ENCODE results near the gene XYLT2. TPM values are rescaled to one million over a fixed set of nuclear protein-coding genes. Genes with fewer than 3 reads are reported as not detected.
"Not testable (repeated sequence)": the region's sequence is repeated elsewhere in the genome, so short reads cannot be mapped to it uniquely, and the experiment has no call there.

The XYLT2 gene
- total RNA-seq, 1 donor from 2014 or later: 11.0 TPM

GRCh38 chr17:50314456-50315011 is 31.4 kb upstream of the XYLT2 start:
- no peaks in the 10 kb centered on the region for H3K36me3 Mint-ChIP-seq (ENCODE audit: unreplicated experiment)

GRCh38 chr17:50316016-50316587 is 29.8 kb upstream of the XYLT2 start:
- TF ChIP-seq CTCF (IDR thresholded peaks at IDR 0.05; ENCODE audit: partially characterized antibody, unreplicated experiment): no peak
- Mint-ChIP-seq H3K4me1 (ENCODE audit: low read depth, unreplicated experiment) (peaks cover 4% of the 10 kb centered on the region), H3K36me3 (ENCODE audit: unreplicated experiment) (no peaks in the 10 kb centered on the region), H3K27me3 (ENCODE audit: unreplicated experiment) (peaks cover 4% of the 10 kb centered on the region), H3K9me3 (ENCODE audit: unreplicated experiment) (peaks cover 3% of the 10 kb centered on the region), H3K27ac (ENCODE audit: unreplicated experiment) (no peak overlapping the region), H3K4me3 (ENCODE audit: unreplicated experiment) (no peak overlapping the region)
- DNase-seq: no peak

More at GRCh38 chr17:50314456-50315011, 31.4 kb upstream of the XYLT2 start:
- H3K27me3 Mint-ChIP-seq (ENCODE audit: unreplicated experiment): peaks cover 4% of the 10 kb centered on the region
- TF ChIP-seq CTCF (IDR thresholded peaks at IDR 0.05; ENCODE audit: partially characterized antibody, unreplicated experiment): no peak
- H3K4me3 Mint-ChIP-seq (ENCODE audit: unreplicated experiment): no peak overlapping the region
- H3K9me3 Mint-ChIP-seq (ENCODE audit: unreplicated experiment): peaks cover 3% of the 10 kb centered on the region
- no peak overlapping the region for H3K27ac Mint-ChIP-seq (ENCODE audit: unreplicated experiment)
- H3K4me1 Mint-ChIP-seq (ENCODE audit: low read depth, unreplicated experiment): peaks cover 4% of the 10 kb centered on the region
- no peak for DNase-seq

- not testable (repeated sequence) for H3K4me1 Mint-ChIP-seq (ENCODE audit: low read depth, unreplicated experiment); H3K27me3 Mint-ChIP-seq (ENCODE audit: unreplicated experiment); H3K4me3 Mint-ChIP-seq (ENCODE audit: unreplicated experiment); H3K9me3 Mint-ChIP-seq (ENCODE audit: unreplicated experiment); H3K36me3 Mint-ChIP-seq (ENCODE audit: unreplicated experiment); H3K27ac Mint-ChIP-seq (ENCODE audit: unreplicated experiment); DNase-seq
These were observed 29.3 kb upstream of the XYLT2 start for GRCh38 chr17:50316660-50317059.

- H3K36me3 Mint-ChIP-seq (ENCODE audit: unreplicated experiment): no peaks in the 10 kb centered on the region
- no peak overlapping the region for H3K27ac Mint-ChIP-seq (ENCODE audit: unreplicated experiment)
- no peaks in the 10 kb centered on the region for H3K27me3 Mint-ChIP-seq (ENCODE audit: unreplicated experiment)
- H3K9me3 Mint-ChIP-seq (ENCODE audit: unreplicated experiment): peaks cover 3% of the 10 kb centered on the region
- peaks cover 4% of the 10 kb centered on the region for H3K4me1 Mint-ChIP-seq (ENCODE audit: low read depth, unreplicated experiment)
- no peak for TF ChIP-seq CTCF (IDR thresholded peaks at IDR 0.05; ENCODE audit: partially characterized antibody, unreplicated experiment)
- no peak for DNase-seq
- H3K4me3 Mint-ChIP-seq (ENCODE audit: unreplicated experiment): no peak overlapping the region
These were observed 28.8 kb upstream of the XYLT2 start for GRCh38 chr17:50317121-50317520.

- no peak for TF ChIP-seq CTCF (IDR thresholded peaks at IDR 0.05; ENCODE audit: partially characterized antibody, unreplicated experiment)
- Mint-ChIP-seq H3K36me3 (ENCODE audit: unreplicated experiment) (no peaks in the 10 kb centered on the region), H3K27me3 (ENCODE audit: unreplicated experiment) (no peaks in the 10 kb centered on the region), H3K4me1 (ENCODE audit: low read depth, unreplicated experiment) (peaks cover 4% of the 10 kb centered on the region), H3K9me3 (ENCODE audit: unreplicated experiment) (peaks cover 3% of the 10 kb centered on the region), H3K27ac (ENCODE audit: unreplicated experiment) (no peak overlapping the region), H3K4me3 (ENCODE audit: unreplicated experiment) (no peak overlapping the region)
- no peak for DNase-seq
These were observed 27.2 kb upstream of the XYLT2 start for GRCh38 chr17:50318501-50319285.

Measured in glutamatergic neuron (in vitro differentiated cells).